GM18867 (cell line): ENCODE data around the gene SUGCT.

Experiments
- ATAC-seq: cut with Tn5 transposase; IDR thresholded peaks from one replicate; pipeline ENCODE4 v1.9.1; 2021; ENCODE audit warnings: mild to moderate bottlenecking, moderate library complexity; ENCODE audit not compliant: unreplicated experiment

The SUGCT gene

DNA sequence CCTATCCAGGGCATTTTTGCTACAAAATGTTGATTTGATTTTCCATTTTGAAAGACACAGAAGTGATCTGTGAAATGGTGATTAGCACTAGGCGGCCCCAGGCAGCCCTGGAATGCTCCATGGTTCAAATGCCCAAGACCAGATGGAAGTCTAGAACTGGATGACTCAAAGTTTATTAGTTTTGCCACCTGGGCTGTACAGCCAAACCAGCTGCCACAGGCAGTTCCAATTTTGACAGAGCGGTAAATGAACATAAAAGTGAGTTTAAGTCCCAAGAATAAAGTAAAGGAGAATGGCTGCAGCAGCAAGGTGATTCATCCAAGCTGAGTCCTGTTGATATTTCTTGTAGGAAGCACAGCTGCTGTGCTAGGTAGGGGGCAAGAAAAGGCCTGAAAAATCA is 180.5 kb downstream of the SUGCT start:
- ATAC-seq, result no peak

DNA sequence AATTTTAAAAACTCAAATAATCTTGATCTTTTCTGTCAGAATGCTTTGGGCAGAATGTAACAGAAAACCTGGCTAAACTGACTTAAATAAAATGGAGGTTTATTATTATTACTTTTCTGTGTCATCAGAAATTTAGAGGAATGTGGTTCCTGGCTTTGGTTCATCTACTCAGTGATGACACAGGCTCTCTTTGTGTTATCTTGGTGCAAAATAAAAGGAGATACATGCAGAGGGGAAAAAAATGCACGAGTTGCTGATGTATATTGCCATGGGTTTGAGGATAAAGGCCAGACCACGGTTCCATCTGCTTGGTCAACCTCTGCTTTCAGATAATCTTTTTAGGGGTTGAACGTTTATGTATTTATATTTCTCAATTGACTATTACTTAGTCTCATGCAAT is 181.4 kb downstream of the SUGCT start:
- no peak for ATAC-seq

DNA sequence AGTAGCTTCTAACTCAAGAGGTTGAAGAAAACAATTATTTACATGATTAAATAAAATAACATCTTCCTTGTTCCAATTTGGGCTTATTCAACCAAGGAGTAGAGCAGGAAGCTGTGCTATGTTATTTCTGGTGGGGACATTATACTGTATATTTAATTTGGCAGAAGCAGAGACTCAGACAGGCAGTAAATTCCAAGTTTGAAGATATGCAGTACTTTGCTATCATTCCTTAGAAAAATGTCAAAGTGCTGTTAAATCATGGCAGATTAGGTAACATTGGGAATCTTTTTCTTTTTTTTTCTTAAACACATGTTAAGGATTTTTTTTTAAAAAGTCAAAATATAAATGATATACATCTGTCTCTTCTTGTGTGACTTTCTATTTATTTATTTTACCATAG is 190.1 kb downstream of the SUGCT start:
- ATAC-seq, result no peak

DNA sequence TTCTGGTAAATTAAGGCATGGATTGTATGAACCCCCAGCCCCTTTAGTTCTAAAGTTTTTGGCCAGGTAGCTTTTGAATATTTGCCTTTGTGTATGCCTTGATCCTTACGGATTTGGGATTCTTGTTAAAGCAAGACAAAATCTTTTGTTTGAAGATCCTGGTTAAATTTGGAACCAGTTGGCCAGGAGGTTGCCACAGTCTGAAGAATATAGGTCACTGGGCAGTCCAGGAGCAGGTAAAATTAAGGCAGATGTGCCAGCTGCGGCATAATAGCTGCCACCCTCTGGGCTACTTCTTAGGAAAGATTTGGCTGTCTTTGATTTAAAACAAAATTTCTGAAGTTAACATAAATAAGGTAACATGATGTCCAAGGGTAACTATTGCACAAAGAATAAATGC is 192.3 kb downstream of the SUGCT start:
- ATAC-seq, result no peak

DNA sequence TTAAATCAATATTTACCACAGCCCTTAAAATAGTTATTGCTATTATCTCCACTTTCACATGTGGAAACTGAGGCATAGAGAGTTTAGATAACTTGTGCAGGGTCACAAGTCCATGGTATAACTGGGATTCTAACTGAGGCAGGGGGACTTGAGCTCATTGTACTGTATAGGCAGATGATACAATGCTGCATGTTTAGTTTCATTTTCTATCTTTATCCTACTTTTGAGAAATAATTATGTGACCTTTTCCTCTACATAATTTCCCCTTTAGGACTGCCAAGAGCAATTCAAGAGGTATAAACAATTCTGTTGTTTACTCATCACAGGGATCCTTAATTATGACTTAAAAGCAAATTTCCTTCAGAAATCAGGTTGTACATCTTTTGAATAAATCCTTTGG is 193.1 kb downstream of the SUGCT start:
- ATAC-seq, result no peak

DNA sequence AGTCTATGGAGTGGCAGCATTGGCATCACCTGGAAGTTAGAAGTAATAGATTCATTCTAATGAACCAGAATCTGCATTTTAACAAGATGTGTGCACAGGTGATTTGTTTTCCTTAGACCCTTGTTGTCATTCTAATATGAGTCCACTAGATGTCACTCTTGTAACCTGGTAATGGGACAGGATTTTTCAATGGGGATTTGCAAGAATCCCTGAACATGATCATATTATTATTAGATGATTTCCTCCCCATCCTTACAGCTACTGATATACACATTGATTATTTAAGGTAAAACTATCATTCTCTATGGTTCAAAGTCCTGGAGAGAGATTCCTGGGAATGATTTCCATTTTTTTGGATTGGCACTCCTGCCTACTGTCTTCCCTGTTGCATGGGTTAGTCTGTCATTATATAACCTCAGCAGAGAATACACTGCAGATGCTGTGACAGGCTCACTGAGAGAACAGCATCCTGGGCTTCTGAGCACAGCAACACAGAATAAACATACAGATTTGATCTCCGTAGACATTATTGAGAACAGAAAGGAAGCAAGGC is 194.9 kb downstream of the SUGCT start:
- peak; percentile 77 for ATAC-seq

DNA sequence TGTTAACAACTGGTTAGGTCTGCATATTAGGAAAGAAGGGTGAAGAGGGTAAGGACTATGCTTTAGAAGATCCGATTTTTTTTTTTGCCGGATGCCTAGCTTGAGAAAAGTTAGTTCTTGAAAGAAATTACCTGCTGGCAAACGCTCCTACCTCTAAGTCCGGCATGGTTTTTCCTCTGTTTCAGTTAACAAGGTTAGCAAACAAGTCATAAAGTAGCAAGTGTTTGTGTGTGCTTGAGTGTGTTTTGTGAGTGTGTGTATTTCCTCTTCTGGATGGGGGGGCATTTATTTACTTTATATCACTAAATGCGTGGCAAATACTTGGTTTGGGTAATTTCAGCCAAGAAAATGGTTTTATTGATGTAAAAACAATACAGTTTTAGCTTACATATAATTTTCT is 195.6 kb downstream of the SUGCT start:
- no peak for ATAC-seq

DNA sequence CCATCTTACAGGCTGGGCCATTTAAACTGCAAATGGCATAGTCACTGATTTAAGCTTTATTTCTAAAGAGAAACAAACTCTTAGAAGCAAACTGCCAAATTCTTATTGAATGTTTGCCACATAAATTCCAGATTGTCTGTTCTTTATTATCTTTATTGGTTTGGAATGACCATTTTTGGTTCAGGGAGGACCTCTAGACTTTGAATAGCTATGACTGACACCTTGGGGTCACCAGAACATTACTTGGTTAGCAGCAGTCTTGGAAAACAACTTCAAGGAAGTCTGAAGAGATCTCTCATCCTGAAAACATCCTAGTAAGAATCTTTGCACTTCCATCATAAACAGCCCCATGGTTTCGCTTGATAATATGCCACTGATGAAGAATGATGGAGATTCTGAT is 197.1 kb downstream of the SUGCT start:
- no peak for ATAC-seq

DNA sequence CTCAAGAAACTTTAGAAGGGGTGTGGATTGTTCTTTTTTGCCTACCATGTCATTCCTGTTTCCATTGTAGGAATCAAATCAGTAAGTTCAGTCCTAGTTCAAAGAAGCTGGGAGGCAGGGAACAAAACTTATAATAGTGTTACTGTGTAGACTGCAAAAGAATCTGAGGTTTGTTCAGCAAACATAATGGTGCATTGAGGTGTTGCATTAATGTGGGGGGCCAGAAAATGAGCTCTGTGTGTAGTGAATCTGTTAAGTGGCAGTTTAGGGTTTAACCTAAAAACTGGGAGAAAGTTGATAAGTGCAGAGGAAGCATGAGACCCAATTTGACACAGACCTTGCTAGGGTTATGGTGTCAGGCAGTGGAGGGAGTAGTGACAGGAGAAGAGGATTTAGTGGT is 197.7 kb downstream of the SUGCT start:
- ATAC-seq, result no peak

DNA sequence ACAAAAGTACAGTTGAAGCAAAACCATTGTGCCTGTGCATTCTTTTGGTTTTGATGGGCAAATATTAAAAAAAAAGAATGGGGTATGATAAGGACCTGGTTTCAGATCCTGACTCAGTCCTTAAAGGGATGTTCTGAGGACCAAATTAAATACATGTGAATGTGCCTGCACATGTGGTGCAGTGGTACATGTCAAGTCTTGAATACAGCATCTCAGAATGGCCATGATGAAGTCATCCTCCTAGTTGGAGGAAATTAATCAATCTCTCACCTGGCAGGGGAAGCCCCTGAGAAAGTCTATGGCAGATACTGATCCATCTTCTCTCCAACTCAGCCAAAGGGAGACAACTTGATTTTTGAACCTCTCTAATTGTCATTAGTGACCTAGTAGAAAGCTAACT is 207.0 kb downstream of the SUGCT start:
- ATAC-seq, result no peak

DNA sequence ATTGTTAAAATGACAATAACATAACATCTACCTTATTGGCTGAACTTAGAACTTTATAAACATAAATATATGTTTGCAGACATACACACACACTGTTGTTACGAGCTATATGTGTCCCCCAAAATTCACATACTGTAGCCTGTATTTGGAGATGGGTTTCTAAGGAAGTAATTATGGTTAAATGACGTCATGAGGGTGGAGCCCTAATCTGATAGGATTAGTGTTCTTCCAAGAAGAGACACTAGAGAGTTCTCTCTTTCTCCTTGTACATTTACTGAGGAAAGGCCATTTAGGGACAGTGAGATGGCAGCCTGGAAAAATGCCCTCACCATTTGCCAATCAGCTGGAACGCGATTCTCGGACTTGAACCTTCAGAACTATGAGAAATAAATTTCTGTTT is 211.7 kb downstream of the SUGCT start:
- ATAC-seq, result no peak

DNA sequence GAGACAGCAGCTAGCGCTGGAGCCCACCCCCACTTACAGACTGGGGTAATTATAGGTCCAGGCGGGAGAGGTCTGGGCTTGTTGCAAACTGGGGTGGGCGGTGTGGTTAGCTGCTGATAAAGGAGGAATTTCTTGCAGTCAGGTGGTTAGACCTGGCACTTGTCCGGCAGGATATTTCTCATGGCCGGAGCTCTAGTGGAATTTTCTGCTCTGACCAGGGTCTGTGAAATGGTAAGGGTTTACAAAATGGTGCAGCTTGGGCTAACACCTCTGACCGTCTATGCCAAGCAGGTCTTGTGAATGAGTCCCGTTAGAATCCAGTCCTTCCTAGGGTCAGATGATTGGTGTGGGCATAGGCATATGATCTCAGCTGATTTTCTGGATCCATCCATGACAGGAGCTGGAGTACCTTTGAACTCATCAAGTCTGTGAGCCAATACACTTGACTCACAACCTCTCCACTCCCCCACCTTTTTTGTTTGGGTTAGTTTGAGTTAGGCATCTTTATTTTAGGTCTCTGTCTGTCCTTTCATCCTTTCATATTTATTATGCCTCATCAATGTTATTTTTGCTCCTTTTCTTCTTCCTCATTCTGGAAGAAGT is 213.4 kb downstream of the SUGCT start:
- no peak for ATAC-seq

DNA sequence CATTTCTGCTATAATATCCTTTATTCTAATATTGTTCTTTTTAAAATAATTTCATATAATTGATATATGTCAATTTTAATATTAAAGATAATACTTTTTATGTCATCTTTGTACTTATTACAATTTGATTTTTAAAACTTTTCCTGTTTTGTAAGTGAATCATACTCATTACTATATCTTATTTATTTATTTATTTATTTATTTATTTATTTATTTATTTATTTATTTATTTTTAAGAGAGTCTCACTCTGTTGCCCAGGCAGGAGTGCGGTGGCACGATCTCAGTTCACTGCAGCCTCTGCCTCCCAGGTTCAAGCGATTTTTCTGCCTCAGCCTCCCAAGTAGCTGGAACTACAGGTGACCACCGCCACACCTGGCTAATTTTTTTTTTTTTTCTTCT is 215.3 kb downstream of the SUGCT start:
- no peak for ATAC-seq

DNA sequence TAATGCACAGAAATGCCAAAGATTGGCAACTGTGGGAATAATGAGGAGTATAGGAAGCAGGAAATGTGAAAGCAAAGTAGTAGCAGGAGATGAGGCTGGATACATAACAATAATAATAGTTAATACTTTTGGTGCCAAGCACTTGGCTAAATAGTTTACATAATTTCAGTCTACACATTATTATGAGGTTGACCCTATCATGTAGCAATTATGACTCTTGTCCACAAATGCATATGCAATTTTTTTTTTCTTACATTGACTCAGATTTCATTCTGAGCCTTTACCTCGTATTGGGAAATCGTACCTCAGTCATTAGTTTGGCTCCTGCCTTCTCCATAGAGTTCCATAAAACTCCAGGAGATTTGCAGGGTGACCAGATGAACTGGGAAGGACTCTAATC is 219.9 kb downstream of the SUGCT start:
- ATAC-seq, result no peak

DNA sequence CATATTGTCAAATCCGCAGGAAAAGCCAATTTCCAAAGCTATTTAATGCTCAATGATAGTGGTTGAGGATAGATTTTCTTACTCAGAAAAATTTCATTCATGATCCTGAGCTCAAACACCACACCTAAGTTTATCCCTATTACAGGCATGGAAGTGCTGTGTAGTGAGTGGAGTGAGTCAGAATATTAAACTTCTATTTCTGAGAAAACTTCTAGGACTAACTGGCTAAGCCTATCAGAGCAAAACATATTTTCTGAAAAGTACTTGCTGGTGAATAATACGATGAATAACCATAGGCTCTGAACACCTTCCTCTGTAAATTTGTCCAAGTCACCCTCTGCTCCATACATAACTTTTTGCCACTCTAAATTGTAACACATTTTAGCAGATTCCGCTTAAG is 221.5 kb downstream of the SUGCT start:
- ATAC-seq, result no peak

DNA sequence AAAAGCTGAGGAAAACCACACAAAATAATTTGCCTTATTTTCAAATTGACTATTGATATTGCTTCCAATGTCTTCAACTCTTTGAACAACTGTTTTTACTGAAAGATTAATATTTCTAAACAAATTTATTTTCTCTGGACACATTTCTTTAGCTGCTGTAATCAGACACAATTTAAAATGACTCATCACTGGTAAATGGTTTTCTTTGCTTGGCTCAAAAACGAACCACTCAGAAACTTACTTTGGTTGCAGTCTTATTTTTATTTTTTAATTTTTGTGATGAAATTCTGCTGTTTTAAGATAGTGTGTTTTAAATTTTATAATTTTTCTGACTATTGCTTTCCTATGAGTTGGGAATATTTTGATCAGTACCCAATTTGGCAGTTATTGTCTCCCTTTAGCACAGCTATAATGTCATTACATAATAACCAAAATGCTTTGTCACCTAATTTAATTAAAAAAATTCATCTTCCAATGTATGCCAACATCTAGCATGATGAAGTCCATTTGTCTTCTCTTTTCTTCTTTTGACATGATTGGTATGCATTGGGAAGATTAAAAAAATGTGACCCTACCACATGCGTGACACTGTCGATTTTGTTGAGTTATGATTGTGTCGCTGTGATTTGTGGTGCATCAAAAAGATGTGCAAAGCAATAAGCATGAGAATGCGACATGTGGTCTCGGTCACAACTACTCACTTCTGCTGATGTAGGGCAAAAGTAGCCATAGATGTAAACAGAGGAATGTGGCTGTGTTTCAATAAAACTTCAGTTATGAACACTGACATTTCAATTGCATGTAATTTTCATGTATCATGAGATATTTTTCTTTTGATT is 222.3 kb downstream of the SUGCT start:
- no peak for ATAC-seq

DNA sequence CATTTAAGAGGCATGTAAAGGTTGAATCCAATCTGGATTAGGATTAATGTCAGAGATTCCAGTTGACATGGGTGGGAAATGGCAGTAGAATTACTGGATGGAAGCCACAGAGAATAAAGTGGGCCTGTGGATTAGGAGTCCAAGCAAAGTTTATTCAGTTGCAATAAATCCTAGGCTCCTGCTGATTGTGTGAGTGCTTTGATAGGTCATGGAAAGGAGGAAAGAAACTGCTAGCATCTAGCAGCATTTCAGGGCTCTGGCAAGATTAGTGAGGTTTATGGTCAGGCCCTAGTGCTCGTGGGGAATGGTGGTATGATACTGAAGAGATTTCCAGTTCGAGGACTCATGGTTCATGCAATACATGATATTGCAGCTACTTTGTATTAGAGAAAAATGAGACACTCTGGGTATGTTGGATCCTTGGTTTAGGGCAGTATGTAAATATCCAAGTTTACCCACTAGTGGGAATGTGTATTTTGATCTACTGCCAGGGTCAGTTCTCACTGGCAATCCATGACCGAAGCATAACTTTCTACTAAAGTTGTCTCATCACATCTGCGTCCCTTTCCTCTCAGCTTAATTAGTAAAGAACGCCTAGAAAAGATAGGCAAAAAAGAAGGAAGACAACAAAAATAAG is 235.0 kb downstream of the SUGCT start:
- no peak for ATAC-seq

DNA sequence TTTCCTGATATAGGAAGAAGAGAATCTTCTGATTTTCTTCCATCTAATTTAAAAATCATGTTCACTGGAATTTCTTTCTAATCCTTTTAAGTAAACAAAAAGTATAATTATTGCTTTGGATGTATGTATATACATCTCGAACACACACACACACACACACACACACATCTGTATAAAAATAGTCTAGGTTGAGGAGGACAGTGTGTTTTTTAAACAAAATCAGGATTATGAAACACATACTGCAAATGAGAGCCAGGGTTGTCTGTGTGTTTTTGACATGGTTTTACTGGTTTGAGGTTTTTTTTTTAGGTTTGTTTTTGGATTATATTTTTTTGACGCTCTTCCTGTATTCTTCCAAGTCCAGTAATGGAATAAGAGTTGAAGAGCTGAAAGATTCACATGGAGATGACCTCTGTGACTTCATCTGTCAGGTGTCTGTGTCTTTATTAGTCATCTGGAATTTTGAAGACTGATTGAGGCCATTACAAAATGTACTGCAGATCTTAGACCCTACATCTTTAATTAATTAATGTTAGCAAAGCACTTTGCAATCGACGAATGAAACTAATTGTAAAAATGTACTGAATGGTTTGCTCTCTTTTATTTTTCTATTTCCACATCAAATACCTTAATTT is 237.1 kb downstream of the SUGCT start:
- ATAC-seq, result no peak

DNA sequence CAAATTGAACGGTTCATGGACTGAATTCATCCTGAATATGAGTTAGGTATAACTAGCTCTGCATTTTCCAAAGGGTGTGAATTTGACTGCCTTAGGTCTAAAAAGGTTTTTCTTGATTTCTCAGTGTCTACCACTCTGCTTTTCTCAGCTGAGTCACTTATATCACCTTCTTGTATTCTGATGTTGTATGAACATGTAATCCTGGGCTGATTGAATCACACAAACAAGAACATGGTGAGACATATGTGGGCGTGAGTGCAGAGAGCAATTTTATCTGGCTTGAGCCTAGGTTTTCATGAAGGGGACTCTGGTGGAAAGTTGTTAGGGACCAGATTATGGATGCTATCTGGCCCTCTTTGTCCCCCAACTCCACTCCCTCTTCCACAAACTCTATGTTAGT is 239.8 kb downstream of the SUGCT start:
- no peak for ATAC-seq

DNA sequence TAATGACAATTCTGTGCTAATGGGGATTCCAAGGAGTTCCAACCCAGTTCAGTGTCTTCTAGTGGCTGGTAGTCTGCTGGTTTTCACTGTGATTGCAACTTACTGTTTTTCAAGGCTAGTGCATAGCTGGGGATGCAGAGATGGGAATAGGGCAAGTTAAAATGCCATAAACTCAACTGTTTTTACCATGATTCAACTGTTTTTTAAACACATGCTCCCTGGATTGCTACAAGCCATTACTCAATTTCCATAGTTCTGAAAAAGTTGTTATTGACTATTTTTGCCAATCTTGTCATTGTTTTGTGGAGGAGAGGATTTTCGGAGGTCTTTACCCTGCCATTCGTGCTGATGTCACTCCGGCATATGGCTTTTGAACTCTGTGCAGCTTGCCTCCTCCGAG is 245.3 kb downstream of the SUGCT start:
- ATAC-seq, result no peak

DNA sequence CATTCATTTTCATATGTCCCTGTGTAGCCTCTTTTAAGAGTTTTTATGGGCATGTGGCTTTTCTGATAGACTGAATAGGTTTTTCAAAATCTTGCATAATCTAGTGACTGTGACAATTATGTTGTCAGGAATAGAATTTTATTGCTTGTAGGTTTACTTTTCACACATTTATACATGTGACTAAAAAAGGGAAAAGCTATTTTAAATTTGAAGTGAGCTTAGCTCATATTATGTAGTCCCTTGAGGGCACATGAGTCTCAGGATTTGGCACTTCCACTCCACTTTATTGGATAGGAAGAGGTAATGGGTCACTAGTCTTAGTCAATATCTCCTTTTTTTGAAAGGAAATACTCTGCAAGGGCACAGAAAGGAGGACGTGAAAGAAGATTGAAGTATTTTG is 247.3 kb downstream of the SUGCT start:
- ATAC-seq, result no peak

DNA sequence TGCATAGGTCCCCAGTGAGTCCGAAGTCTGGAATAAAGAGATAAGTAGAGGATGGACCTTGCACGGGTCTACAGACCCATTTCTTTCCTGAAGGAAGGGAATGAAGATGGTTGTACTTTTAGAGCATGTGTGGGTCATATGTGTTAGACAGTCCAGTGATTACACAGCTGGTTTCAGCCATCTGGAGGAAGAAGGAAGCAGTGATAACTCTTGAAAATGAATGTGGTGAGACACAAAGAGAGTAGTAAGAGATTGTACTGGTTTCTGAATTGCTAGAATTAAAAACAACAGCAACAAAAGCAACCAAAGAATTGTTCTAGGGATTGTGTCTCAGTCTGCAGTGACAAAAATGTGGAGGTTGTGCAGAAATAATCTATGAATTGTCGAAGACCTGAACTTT is 258.9 kb downstream of the SUGCT start:
- peak; percentile 59 for ATAC-seq
